Ramos (cell line): ENCODE results near the gene TNFRSF1A.

Source experiments
- in situ Hi-C: fragments of 300-500 bp; cut with MboI; formaldehyde crosslinking; loops from one replicate; pipeline ENCODE4 v1.14.3; 2022; ENCODE audit warnings: low sequenced_read_pairs; ENCODE audit not compliant: unreplicated experiment

Gene TNFRSF1A

DNA sequence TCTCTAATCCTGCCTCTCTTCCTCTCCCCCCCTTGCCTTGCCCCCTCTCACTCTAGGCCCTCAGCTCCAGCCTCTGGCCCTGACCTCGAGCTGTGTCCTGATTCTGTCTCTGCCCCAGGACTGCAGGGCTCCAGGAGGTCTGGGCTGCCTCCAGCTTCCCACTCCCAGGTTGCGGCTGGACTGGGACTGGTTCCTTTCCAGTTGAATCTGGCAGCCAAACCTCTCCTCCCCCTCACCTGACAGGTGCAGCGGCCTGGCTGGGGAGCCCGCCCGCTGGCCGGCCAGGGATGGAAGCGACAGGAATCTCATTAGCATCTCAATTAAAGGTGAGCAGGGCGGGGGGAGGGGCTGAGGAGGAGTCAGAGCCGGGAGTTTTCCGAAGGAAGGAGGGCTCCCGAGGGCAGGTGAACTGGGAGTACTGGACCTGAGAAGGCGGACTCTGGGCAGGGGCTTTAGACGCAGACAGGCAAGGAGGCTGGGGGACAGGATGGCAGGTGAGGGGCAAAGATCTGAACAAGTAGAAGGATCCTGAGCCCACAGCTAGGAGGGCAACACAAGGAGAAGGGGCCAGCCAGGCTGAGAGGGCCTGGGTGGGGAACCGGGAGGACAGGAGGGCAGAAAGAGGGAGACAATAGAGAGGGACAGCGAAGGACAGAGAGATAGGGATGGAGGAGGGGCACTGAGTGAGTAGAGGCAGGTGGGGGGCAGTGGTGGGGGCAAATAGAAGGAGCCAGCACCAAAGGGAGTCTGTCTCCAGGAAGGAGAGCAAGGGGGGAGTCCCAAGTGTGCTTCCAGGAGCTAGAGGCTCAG is 33.6 kb upstream of the TNFRSF1A start, which contains the start of gene SCNN1A:
TSS of gene SCNN1A (minus strand) at position 295 of the 810 bp plus-strand sequence. CDS start 780 bp downstream, outside the sequence.
- in situ Hi-C loops = no loop called here

DNA sequence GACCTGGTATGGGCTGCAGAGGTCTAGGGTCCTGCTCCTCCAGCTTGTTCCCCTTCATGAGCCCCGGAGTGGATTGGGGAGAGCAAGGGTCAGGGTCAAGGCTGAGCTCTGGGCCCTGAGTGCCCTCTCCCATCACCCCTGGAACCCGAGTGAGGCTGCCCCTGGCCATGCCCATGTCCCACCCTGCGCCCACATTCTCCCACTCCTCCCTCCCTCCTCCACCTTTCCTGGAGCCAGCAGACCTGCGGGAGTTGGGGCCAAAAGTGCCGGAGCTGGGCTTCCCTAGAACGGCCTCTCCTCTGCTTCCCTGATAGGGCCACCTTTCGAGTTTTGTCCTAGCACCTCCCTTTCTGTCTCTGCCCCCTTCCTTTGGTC is 32.9 kb upstream of the TNFRSF1A start:
- in situ Hi-C loops = no loop called here

DNA sequence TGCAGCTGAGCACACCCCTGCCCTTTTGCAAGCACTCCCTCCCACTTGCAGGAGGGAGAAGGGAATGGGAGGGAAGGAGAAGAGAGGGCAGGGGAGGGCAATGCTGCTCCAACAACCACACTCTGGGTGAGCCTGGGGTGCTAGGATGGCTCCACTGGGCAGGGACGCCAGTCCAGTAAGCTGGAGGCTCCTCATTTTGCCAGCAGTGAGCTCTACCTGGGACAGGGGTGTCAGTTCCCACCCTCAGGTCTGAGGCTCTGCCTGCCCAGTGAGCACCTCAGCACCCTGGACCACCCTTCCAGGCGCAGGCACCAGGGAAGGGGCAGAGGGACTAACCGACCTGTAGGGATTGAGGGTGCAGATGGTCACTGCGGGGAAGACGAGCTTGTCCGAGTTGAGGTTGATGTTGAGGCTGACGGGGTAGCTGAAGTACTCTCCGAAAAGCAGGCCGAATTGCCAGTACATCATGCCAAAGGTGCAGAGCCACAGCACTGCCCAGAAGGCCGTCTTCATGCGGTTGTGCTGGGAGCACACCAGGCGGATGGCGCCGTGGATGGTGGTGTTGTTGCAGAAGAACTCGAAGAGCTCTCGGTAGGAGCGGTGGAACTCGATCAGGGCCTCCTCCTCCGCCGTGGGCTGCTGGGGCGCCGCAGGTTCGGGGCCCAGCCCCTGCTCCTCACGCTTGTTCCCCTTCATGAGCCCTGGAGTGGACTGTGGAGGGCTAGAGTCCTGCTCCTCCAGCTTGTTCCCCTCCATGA is 32.3 kb upstream of the TNFRSF1A start:
- in situ Hi-C loops = no loop called here

DNA sequence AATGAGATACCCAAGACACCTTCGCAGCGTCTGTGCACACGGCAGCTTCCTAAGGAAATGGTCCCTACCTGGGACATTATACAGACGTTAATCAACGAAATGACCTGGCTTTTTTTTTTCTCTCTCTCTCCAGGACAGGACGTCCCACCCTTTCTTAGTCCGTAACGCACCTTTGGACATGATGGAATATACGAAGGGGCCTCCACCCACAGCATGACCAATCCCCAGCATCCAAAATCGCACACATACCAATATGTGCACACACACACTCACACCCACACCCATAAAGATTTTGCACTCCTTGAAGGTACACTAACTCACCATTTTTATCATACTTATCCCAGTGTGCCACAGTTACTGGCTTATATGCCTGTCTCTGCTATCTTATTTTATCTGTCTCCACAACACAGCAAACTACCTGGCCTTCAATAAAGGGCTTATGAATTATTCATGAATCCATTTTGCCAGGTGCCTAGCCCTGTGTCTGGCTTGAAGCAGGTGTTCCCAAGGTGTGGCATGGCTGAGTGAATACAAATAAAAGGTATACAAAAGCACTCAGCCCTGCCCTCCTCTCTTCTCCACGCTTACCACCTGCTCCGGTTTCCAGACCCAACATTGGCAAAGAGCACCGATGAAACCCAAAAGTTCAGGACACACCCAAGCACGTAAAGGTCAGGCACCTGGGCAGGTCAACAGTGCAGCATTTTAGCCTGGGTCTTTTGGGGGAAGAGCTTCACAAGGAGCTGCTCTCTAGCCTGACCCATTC is 31.3 kb upstream of the TNFRSF1A start:
- in situ Hi-C loops = no loop called here

DNA sequence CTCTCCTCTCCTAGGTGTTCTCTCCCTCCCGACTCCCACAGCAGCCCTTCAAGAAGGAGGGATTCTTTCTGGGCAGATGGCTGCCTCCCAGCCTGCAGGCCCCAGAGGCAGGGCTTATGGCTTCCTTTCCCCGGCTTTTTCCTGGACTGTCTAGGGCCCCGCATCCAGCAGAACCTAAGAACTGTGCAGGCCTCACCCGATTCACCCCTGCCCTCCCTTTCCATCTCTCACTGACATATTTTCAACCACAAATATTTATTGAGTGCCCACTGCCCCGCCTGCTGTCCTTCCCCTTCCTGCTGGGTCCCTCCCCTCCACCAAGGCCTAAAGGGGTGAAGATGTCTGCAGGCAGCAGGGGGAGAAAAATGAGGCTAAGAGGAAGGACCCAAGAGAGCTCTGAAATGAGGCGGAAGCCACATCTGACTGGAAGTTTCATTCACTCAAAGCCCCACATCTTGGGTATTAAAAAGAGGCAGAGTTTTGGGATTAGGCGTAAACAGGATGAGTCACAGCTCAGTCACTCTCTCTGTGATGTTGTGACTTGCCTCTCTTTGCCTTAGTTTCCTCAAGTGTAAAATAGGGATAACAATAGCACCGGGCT is 30.6 kb upstream of the TNFRSF1A start:
- in situ Hi-C loops = no loop called here

DNA sequence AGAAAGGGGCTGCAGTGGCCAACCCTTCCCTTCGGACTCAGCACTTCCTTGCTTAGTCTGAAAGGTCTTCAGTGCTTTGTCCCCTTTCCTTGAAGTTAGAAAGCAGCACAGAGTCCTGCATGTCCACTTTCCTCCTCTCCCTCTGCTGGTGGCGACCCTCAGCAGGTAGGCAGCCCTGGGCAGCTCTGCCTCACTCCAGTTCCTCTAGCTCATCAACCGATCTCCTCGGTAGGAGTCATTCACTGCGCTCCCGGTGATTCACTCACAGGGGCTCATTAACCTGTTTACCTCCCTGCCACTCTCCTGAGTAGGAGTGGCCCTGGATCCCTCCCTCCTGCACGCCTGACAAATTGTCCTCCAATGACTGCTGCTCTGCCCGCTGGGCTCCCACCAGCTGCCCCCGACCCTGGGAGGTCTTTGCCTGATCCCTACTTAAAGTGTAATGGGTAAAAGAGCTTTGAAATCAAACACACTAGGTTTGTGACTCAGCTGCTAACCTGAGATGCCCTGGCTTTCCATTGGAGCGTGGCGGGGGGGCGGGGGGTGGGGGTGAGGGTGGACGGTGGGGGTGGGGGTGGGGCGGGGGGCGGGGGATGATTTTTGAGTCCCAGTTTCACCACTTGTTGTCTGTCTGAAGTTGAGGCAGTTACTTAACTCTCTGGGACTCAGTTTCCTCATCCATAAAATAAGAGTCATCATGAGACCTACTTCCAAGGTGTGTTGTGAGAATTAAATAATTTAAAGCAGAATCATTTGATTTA is 29.3 kb upstream of the TNFRSF1A start:
- in situ Hi-C loops = no loop called here

DNA sequence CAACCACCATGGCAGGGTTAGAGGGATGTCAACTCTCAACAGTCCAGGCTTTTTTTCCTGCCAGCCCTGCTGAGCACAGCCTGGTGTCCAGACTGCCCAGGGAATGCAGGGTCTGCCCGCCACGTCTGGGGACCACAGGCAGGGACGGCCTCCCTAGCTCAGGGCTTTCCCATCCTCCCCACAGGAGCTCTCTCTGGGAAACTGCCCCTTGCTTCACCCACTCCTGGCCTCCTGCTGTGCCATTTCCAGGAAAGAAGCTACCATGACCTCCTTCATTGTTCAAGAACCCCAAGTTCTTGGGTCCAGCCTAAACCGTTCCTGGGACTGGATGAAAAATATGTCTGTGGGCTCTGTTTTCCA is 28.7 kb upstream of the TNFRSF1A start:
- in situ Hi-C loops = no loop called here

DNA sequence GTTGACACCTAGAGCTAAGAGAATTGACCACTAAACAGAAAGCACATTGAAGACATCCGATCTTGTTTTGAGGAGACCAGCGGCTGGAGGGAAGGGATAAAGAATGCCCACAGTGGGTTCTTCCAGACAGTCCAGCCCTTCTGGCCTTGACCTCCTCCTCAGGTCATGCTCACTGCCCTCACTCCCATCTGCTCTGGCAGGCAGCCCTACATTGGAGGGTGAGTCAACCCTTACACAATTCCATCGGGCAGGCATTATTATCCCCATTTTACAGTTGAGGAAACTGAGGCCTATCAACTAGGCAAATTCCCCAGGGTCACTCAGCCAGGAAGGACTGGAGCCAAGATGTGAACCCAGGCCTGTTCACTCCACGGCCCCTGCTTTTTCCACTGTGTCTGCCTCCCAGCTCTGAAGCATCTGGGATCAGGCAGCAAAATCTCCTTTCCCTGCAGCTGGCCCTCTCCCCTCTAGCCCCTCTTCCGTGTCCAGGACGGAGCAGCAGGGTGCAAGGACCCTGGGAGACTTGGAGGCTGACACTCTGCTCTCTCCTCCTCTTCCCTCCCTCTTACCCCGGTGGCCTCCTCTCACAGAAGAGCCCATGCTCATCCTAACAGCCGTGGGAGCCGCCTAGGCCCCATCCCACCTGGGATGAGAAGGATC is 28.2 kb upstream of the TNFRSF1A start:
- in situ Hi-C loops = no loop called here

DNA sequence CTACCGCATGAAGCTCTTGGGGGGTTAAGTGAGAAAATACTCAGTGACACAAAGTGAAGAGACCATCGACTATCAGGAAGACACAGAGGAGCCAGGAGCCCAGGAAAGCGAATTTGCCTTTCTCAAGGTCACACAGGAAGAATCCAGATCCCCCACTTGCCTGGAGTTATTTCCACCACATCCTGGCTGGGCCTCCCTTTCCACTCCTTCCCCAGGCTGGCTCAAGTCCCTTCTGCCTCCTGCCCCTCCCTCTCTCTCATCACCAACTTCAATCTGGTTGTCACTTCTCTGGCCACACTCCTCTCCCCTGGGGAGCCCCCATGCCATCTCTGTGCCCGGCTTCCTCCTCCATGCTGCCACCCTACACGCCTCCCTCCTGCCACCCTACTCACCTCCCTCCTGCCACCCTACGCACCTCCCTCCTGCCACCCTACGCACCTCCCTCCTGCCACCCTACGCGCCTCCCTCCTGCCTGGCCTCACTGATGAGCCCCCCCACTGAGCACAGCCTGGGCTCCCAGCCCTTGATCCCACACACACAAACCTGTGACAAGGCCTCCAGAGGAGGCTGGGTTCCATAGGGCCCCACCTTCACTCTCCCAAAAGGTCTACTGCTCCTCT is 27.1 kb upstream of the TNFRSF1A start:
- in situ Hi-C loops = no loop called here

DNA sequence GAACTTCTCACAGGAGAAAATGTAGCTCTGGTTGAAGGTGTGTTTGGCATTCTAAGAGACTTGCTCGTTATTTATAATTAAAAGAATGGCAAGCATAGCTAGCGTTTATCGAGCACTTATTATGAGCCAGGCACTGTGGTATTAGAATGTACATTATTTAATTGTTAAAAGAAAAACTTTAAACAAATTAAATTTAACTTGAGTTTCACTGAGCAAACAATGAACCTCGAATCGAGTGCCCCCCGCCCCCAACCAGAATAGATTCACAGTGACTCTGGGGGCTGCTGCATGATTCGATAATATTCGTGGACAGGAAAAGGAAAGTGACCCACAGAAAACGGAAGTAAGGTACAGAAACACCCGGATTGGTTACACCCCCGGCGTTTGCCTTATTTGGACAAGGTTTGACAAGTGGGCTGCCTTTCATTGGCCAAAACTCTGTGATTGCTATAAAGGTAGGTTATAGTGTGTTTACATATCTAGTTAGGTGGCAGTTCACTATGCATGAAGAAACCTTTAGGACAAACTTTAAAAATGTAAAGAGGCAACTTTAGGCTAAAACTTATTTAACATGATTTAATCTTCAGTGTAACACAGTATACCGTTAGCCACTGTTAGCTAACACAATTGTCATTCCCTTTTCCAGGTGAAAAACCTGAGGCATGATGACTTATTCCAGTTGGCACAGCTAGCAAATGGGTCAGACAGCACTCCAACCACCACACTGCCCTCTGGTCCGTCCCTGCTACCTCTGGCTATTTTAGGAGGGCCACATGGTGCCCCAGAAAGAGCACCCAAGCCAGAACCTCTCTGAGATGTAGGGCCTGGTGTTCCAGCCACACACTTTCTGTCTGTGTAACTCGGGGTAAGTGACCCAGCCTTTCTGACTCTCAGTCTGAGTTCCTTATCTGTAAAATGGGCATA is 26.4 kb upstream of the TNFRSF1A start:
- in situ Hi-C loops = no loop called here

DNA sequence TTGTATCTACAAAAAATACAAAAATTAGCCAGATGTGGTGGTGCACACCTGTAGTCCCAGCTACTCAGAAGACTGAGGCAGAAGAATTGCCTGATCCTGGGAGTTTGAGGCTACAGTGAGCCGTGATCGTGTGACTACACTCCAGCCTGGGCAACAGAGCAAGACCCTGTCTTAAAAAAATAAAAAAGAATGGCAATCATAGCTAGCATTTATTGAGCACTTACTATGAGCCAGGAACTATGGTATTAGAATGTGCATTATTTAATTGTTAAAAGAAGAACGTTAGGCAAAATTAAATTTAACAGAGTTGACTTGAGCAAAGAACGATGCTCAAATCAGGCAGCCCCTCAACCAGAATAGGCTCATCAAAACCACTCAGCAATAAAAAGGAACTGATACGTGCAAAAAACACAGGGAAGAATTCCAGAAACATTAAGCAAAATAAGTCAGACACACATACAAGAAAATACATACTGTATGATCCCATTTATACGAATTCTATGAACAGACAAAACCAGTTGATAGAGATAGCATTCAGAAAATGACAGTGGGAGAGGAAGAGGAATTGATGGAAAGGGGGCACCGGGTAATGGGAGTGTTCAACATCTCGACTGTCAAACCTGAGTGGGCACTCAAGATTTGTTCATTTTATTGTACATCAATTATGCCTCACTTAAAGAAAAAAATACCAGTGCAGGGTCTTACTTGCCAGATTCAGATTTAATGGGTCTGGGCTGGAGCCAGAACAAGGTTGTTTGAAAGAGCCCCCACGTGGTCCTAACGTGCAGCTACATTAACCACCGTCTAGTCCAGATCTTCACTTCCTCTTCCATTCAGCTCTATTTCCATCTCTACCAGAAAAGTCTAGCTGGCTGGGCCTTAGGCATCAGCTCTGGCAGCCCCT is 25.4 kb upstream of the TNFRSF1A start:
- in situ Hi-C loops = no loop called here

DNA sequence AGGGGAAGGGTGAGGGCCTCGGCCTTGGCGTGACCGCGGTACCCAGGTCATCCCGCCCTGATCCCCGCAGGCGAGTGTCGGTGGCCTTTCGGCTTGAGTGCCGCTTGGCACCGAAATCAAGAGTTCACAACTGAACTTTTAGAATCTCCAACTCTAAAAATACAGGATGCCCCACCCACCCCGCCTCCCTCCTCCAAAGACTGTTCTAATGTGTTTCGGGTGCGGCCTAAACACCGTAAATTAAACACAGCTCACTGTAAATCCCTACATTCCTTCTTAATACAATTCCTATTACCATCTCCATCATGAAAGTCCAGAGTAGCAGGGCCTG is 22.1 kb upstream of the TNFRSF1A start:
- in situ Hi-C loops = no loop called here

DNA sequence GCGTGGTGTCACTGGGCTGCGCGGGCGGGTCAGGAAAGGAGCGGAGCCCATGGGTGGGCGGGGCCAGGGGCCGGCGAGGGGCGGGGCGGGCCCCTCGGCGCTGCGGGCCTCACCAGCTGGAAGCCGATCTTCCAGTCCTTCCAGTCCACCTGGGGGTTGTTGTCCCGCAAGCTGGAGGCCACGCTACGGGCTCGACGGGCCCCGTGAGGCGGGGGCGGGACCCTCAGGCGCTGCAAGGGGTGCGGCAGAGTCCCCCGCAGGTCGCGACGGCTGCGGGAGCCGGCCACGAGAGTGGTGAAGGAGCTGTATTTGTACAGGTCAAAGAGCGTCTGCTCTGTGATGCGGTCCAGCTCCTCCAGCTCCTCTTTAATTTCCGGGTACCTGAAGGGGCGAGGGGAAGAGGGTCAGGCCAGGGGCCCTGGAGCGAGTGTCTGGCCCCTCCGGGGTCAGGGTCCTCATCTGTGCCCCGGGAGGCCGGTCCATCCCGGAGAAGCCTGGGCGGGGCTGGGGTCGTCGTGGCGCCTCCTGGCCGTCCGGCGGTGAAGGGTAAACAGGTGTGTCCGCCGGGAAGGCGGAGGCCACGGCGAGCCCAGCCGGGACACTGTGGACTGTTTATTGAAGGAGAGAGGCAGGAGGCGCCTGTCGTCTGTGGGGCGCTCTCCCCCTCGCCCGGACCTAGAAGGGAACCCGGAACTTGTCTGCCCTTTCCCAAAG is 21.6 kb upstream of the TNFRSF1A start:
- in situ Hi-C loops = no loop called here

DNA sequence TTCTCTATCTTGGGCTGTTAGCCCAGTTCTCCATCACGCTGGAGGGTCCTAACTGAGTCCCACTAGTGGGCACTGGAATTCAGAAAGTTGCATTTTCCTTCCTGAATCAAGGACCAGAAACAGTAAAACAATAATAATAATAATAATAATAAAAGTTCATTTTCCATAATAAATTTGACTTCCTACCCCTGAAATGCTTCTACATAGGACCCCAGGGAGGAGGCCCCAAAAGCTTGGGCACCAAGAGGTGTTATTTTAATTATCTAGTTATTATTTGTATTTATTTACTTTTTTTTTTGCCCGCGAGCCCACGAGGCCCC is 21.1 kb upstream of the TNFRSF1A start:
- in situ Hi-C loops = no loop called here

DNA sequence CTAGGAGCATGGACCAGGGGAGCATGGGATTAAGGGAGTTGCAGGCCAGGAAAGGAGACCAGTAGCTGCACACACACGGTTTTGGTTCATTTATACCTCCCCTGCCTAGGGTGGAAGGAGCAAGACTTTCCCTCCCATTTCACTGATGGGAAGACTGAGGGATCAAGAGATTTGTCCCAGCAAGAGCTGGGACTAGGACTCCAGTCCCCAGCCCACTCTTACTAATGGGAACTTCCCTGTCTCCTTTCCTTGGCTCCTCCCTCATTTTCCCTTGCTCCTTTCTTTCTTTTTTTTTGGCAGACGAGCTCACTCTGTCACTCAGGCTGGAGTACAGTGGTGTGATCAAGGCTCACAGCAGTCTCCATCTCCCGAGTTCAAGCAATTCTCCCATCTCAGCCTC is 20.5 kb upstream of the TNFRSF1A start:
- in situ Hi-C loops = no loop called here

DNA sequence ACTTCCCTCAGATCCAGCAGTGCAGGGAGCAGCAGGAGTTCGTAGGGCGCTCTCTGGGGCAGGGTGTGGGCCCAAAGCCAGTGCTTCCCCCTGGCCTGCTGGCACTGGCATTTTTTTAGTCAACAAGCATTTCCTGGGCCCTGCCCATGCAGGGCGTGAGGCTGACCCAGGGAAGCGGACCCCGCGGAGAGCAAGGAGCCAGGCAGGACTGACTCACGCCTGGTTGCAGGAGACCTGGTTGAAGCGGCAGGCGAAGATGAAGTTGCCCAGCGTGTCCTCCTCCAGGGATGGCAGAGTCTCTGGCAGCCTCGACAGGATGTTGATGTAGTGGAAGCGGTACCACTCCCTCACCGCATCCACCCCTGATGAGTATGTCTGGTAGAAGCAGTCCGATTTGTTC is 20.0 kb upstream of the TNFRSF1A start:
- in situ Hi-C loops = no loop called here
